Medulla oblongata (tissue), 1 donor: Measurements from ENCODE around the gene KCNJ5.

Experiments
- DNase-seq: peaks from one replicate; pipeline ENCODE4 v3.0.0-alpha.2; 2015; ENCODE audit errors: extremely low spot score

The KCNJ5 gene

GRCh38 chr11:128890543-128891368 is at the start of gene KCNJ5:
Gene KCNJ5 (plus strand): TSS chr11:128891356. CDS start chr11:128911274, 19,918 bp downstream.
- DNase-seq: no peak

GRCh38 chr11:128841461-128842072 is 49.6 kb upstream of the KCNJ5 start:
- no peak for DNase-seq

- no peak for DNase-seq
Measured at GRCh38 chr11:128843198-128843785, 47.9 kb upstream of the KCNJ5 start.

GRCh38 chr11:128845334-128845780 is 45.8 kb upstream of the KCNJ5 start:
- no peak for DNase-seq

- no peak for DNase-seq
Measured at GRCh38 chr11:128846985-128847384, 44.2 kb upstream of the KCNJ5 start.

- no peak for DNase-seq
Measured at GRCh38 chr11:128848815-128849455, 42.2 kb upstream of the KCNJ5 start.

GRCh38 chr11:128852327-128853023 is 38.7 kb upstream of the KCNJ5 start:
- no peak for DNase-seq

GRCh38 chr11:128853559-128853958 is 37.6 kb upstream of the KCNJ5 start:
- DNase-seq: no peak

GRCh38 chr11:128854841-128855240 is 36.3 kb upstream of the KCNJ5 start:
- no peak for DNase-seq

GRCh38 chr11:128856241-128856640 is 34.9 kb upstream of the KCNJ5 start:
- DNase-seq: no peak

- DNase-seq: no peak
Measured at GRCh38 chr11:128857341-128857740, 33.8 kb upstream of the KCNJ5 start.

GRCh38 chr11:128859563-128860441 is 31.4 kb upstream of the KCNJ5 start:
- peak; percentile 51 for DNase-seq

GRCh38 chr11:128860571-128861361 is 30.4 kb upstream of the KCNJ5 start:
- DNase-seq: no peak

- no peak for DNase-seq
Measured at GRCh38 chr11:128862406-128862805, 28.8 kb upstream of the KCNJ5 start.

- no peak for DNase-seq
Measured at GRCh38 chr11:128862908-128863660, 28.1 kb upstream of the KCNJ5 start.

GRCh38 chr11:128865490-128865889 is 25.7 kb upstream of the KCNJ5 start:
- no peak for DNase-seq

GRCh38 chr11:128867277-128867676 is 23.9 kb upstream of the KCNJ5 start, which contains the start of gene KCNJ1:
Gene KCNJ1 (minus strand): TSS chr11:128867296. CDS start chr11:128840243, 27,053 bp downstream.
- no peak for DNase-seq

GRCh38 chr11:128868841-128869671 is 22.1 kb upstream of the KCNJ5 start:
- DNase-seq: no peak
